A549 (cell line): ENCODE results near the gene HEBP1. TPM values are rescaled to one million over a fixed set of nuclear protein-coding genes. Genes with fewer than 3 reads are reported as not detected.
A peak's percentile ranks its signal among the peaks of the same experiment; 100 is the strongest.

Experiments used
- ATAC-seq, 2 experiments: fragments of 200-7000 bp in 1 of 2; fragments of >200 bp in 1 of 2; cut with Nextera tagmentation in 1 of 2; cut with Tn5 transposase in 1 of 2; 3 replicates each; pipeline versions ENCODE4 v1.8.0 to v1.9.1; 2018 to 2020; ENCODE audit warnings: mild to moderate bottlenecking in 1 of 2, moderate library complexity in 1 of 2
- CTCF ChIA-PET: fragments of 300-600 bp; sonication (Branson Sonifier 250); formaldehyde crosslinking; extraction: SDS; loops from one replicate; lab custom pipeline; 2021; ENCODE audit warnings: antibody characterized with exemption, inconsistent platforms; lab: Yijun Ruan, JAX
- POLR2A ChIA-PET: fragments of 350-600 bp; formaldehyde crosslinking; extraction: SDS; loops from one replicate; lab custom pipeline; 2021; ENCODE audit warnings: antibody characterized with exemption, inconsistent platforms; lab: Yijun Ruan, JAX
- DNase-seq, 2 experiments: peaks; one replicate each; pipeline versions ENCODE4 v3.0.0 to v3.0.0-alpha.2; 2011 to 2016; ENCODE audit warnings: low read depth in 1 of 2, low spot score in 1 of 2
- FAIRE-seq: peaks from 2 replicates; lab custom pipeline; 2011; peaks lifted over from hg19 to GRCh38; lab: Jason Lieb, UNC
- H3K27ac ChIP-seq, 2 experiments: fragments of >200 bp; sonication (Bioruptor Twin); formaldehyde crosslinking; 3 replicates each; pipeline ENCODE4 v1.5.1; 2016 to 2017
- H3K4me1 ChIP-seq: fragments of >200 bp; sonication (Bioruptor Twin); formaldehyde crosslinking; 3 replicates; pipeline ENCODE4 v1.6.1; 2016
- H3K4me2 ChIP-seq: fragments of >200 bp; sonication (Bioruptor Twin); formaldehyde crosslinking; 3 replicates; pipeline ENCODE4 v1.6.1; 2016
- H3K4me3 ChIP-seq: fragments of >200 bp; sonication (Bioruptor Twin); formaldehyde crosslinking; 3 replicates; pipeline ENCODE4 v1.5.1; 2016
- H3K9me3 ChIP-seq: fragments of >200 bp; sonication (Bioruptor Twin); formaldehyde crosslinking; 3 replicates; pipeline ENCODE4 v1.6.1; 2016
- CEBPB ChIP-seq, 2 experiments: fragments of >200 bp in 1 of 2; sonication (Bioruptor Twin) in 1 of 2; formaldehyde crosslinking in 1 of 2; IDR thresholded peaks; 2 replicates each; pipeline ENCODE4 v1.6.1; 2012 to 2016
- CTCF ChIP-seq: fragments of >200 bp; sonication (Bioruptor Twin); formaldehyde crosslinking; IDR thresholded peaks from 3 replicates; pipeline ENCODE4 v1.5.1; 2016
- EHMT2 ChIP-seq: fragments of 200-600 bp; sonication (generic); IDR thresholded peaks from 2 replicates; pipeline ENCODE4 v1.6.1; 2016; ENCODE audit warnings: antibody characterized with exemption, low read depth, mild to moderate bottlenecking, moderate library complexity
- EP300 ChIP-seq, 2 experiments: fragments of >200 bp; sonication (Bioruptor Twin); formaldehyde crosslinking; IDR thresholded peaks; 2 replicates in 1 of 2; 3 replicates in 1 of 2; pipeline ENCODE4 v1.6.1; 2016 to 2017
- FOSB ChIP-seq: fragments of 250-450 bp; sonication (Bioruptor Pico); IDR thresholded peaks from 2 replicates; pipeline ENCODE4 v1.5.0; 2020; ENCODE audit warnings: mild to moderate bottlenecking, moderate library complexity
- GATA3 ChIP-seq: IDR thresholded peaks from 2 replicates; pipeline ENCODE4 v1.6.1; 2012; ENCODE audit warnings: borderline replicate concordance
- HDAC2 ChIP-seq: fragments of 200-600 bp; sonication (generic); IDR thresholded peaks from 2 replicates; pipeline ENCODE4 v1.6.1; 2016
- HOXB13 ChIP-seq: fragments of 250-450 bp; sonication (Bioruptor Pico); IDR thresholded peaks from 2 replicates; pipeline ENCODE4 v1.5.0; 2020; ENCODE audit warnings: low read depth, mild to moderate bottlenecking, moderate library complexity
- JUN ChIP-seq, 2 experiments: fragments of >200 bp; sonication (Bioruptor Twin); formaldehyde crosslinking; IDR thresholded peaks; 2 replicates in 1 of 2; 3 replicates in 1 of 2; pipeline ENCODE4 v1.6.1; 2016 to 2017
- JUNB ChIP-seq: fragments of >200 bp; sonication (Bioruptor Twin); formaldehyde crosslinking; IDR thresholded peaks from 2 replicates; pipeline ENCODE4 v1.6.1; 2016
- KDM1A ChIP-seq: fragments of 200-600 bp; sonication (generic); IDR thresholded peaks from 2 replicates; pipeline ENCODE4 v1.6.1; 2016; ENCODE audit warnings: low read depth, mild to moderate bottlenecking
- MAFK ChIP-seq: fragments of 450-650 bp; IDR thresholded peaks from 2 replicates; pipeline ENCODE4 v1.6.1; 2014; ENCODE audit not compliant: partially characterized antibody
- NPAS2 ChIP-seq: fragments of 250-450 bp; sonication (Bioruptor Pico); IDR thresholded peaks from 2 replicates; pipeline ENCODE4 v1.8.0; 2022; ENCODE audit warnings: mild to moderate bottlenecking, moderate library complexity, borderline replicate concordance
- PHF8 ChIP-seq: fragments of 200-600 bp; sonication (generic); IDR thresholded peaks from 2 replicates; pipeline ENCODE4 v1.6.1; 2016; ENCODE audit warnings: low read depth, mild to moderate bottlenecking, antibody characterized with exemption, moderate library complexity, borderline replicate concordance
- ZFP36 ChIP-seq: fragments of 450-650 bp; IDR thresholded peaks from 2 replicates; pipeline ENCODE4 v1.6.1; 2014; ENCODE audit warnings: borderline replicate concordance; ENCODE audit not compliant: partially characterized antibody
- WGBS: methylation state at CpG from one replicate; pipeline ENCODE4 v1.1.6; 2017; ENCODE audit errors: missing lambda C conversion rate; 5-methylcytosine and 5-hydroxymethylcytosine counted together
- polyA plus RNA-seq, 4 experiments: library from polyadenylated mRNA; depleted of rRNA in 3 of 4; stranded (reverse); fragments of >200 nt; fragmentation: RNase III in 1 of 4; extraction: RNeasy Plus Mini Kit Qiagen cat#74134 plus additional on column Dnase treatment in 1 of 4; gene quantifications; 2 replicates in 3 of 4; 3 replicates in 1 of 4; pipeline ENCODE4 v1.2.3, GENCODE V29; 2011 to 2017

Gene HEBP1
- polyA plus RNA-seq, 2 of the 4 experiments (the other 2 are of a cell fraction), result 24.8 to 48.9 TPM

DNA sequence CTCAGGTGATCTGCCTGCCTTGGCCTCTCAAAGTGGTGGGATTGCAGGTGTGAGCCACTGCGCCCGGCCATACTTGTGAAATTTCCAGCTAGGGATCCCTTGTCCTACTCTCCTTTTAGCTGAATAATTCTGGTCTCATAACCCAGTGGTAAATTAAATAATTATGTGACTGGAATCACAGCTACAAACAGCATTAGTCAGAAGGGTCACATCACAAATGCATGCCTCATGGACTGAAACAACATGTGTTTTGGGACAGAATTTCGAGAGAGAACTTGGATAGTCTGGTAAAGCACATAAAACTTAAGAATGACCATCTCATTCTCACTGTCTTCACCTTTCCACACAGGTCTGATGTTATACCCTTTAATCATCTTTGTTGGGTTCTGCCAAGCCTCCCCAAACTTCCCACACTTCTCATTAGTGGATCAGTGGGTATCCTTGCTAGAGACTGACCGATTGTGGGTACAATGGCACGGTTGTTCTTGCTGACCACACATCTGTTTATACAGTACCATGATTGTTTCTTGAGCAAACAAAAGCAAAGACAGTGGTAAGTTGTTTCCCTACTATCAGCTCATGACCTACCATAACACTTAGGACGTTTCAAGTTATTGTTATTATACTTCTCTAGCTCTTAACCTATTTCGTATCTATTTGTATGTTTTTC is 53.2 kb downstream of the HEBP1 start:
- DNase-seq, result no peak
- H3K27ac ChIP-seq, result no peak overlapping the region
- H3K4me1 ChIP-seq, result peaks cover 6% of the 10 kb centered on the region; the same call in 1 of the 3 replicates
- H3K9me3 ChIP-seq, result no peaks in the 10 kb centered on the region
- no peak overlapping the region for H3K4me3 ChIP-seq
- FAIRE-seq, result peak; percentile 32
- peak in 1 of 2 experiments; percentile 29; a peak in 2 of 6 replicates for ATAC-seq
- H3K4me2 ChIP-seq, result no peak overlapping the region
- WGBS, result 61% methylated on average over 7 of the region's 7 CpGs
- ChIA-PET POLR2A (no interaction called here), CTCF (interaction anchor here (0.6 to 1.9 kb wide), 4 partner anchors 13 to 1428 kb away, joined by 3 to 4 read pairs (median 3); no protein-coding TSS in a partner anchor)
- no peak for TF ChIP-seq FOSB (CRISPR knock-in tag)
- TF ChIP-seq EHMT2, result no peak
- TF ChIP-seq PHF8, result no peak
- TF ChIP-seq KDM1A, result no peak
- TF ChIP-seq CTCF, result no peak
- no peak for TF ChIP-seq JUN (IDR thresholded peaks at IDR 0.05)
- TF ChIP-seq HDAC2, result no peak
- TF ChIP-seq, all 56 proteins: peak for 0

GRCh38 chr12:12945591-12945990 is 54.5 kb downstream of the HEBP1 start:
- TF ChIP-seq HOXB13 (CRISPR knock-in tag) (no peak), MAFK (peak; percentile 68)
- Histone ChIP-seq H3K4me2 (no peak overlapping the region), H3K4me3 (no peak overlapping the region), H3K4me1 (peaks cover 6% of the 10 kb centered on the region; the same call in 1 of the 3 replicates), H3K27ac (no peak overlapping the region), H3K9me3 (no peaks in the 10 kb centered on the region)
- FAIRE-seq (no peak), DNase-seq (no peak), ATAC-seq (no peak)
- CTCF ChIA-PET, result no interaction called here
- POLR2A ChIA-PET, result no interaction called here

GRCh38 chr12:12943586-12944260 is 56.3 kb downstream of the HEBP1 start:
- Histone ChIP-seq H3K4me1 (peaks cover 6% of the 10 kb centered on the region; the same call in 1 of the 3 replicates), H3K4me2 (no peak overlapping the region), H3K27ac (no peak overlapping the region), H3K4me3 (no peak overlapping the region), H3K9me3 (no peaks in the 10 kb centered on the region)
- DNase-seq (no peak), FAIRE-seq (no peak), ATAC-seq (no peak)
- WGBS, result 86% methylated on average over 8 of the region's 8 CpGs
- POLR2A ChIA-PET, result interaction anchor here (0.5 kb wide), 1 partner anchor 157 kb away, joined by 3 read pairs; no protein-coding TSS in a partner anchor
- TF ChIP-seq EP300 (IDR thresholded peaks at IDR 0.05) (no peak), JUNB (no peak), HDAC2 (no peak), NPAS2 (CRISPR knock-in tag) (no peak), GATA3 (no peak), CEBPB (IDR thresholded peaks at IDR 0.05) (no peak), ZFP36 (no peak)
- CTCF ChIA-PET, result interaction anchor here (1.1 to 2.6 kb wide), 5 partner anchors 28 to 96 kb away, joined by 3 to 9 read pairs (median 5); no protein-coding TSS in a partner anchor
